H1 (cell line): Measurements from ENCODE around the gene TRDMT1. TPM values are rescaled to one million over a fixed set of nuclear protein-coding genes. Genes with fewer than 3 reads are reported as not detected.

Source experiments
- CEBPB ChIP-seq: IDR thresholded peaks from 2 replicates; pipeline ENCODE4 v1.6.1; 2012; ENCODE audit warnings: low read depth, low read length
- TAF1 ChIP-seq: IDR thresholded peaks from 2 replicates; pipeline ENCODE4 v1.6.1; 2011; ENCODE audit warnings: mild to moderate bottlenecking, low read depth, low read length
- USF2 ChIP-seq: IDR thresholded peaks from 2 replicates; pipeline ENCODE4 v1.6.1; 2011; ENCODE audit warnings: low read length, improper control_type of control experiment
- polyA plus RNA-seq, 7 experiments: library from polyadenylated mRNA; depleted of rRNA in 3 of 7; stranded (reverse) in 5 of 7; unstranded in 2 of 7; fragments of >200 nt in 5 of 7; fragments of 200-250 nt in 2 of 7; gene quantifications; 1 replicate in 5 of 7; 2 replicates in 1 of 7; 4 replicates in 1 of 7; pipeline versions ENCODE4 v1.2.1 to v1.2.3, GENCODE V29; 2011 to 2013; ENCODE audit warnings: missing spikeins in 2 of 7, mixed read lengths in 2 of 7
- total RNA-seq: library from RNA; stranded (reverse); fragmentation: NEBNext Ultra II Directional; extraction: Animal tissue kit (Norgen Biotek cat#: 25700); gene quantifications from 2 replicates; pipeline ENCODE4 v1.2.1, GENCODE V29; 2021

Gene TRDMT1
- total and polyA plus RNA-seq, 2 of the 8 experiments (the other 6 are each of a cell fraction or from before 2014, with no cell fraction given) = 7.4 to 21.4 TPM

DNA sequence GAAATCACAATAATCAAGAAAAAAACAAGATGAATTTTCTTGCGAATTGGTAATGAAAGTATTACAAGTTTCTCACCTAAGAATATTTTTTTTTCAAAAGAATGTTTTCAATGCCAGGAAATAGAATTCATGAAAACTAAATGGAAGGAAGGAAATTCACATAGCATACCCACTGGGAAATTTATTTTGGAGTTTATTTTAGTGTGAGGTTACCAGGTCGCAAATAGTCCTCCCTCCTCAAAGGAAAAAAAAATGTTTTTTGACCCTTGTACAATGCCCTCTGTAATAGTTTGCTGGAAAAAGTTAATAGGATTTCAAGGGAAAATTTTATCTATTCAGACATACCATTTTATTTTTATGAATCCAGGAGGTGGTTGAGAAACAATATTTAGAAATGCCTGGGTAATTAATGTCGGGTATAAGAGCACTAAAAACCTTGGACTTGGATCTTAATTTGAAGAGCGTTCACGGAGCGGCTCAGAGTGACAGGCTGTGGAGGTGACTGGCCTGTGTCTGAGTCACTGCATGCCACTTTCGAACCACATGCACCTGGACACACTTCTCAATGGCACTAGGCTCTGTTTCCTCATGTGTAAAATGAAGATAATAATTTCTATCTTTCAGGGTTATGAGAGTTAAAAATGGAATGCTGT is 100.1 kb downstream of the TRDMT1 start (continued):
- TF ChIP-seq USF2 (no peak), CEBPB (no peak), TAF1 (no peak)
